ENCODE results near the gene BCL3.

BCL3 gene

DNA sequence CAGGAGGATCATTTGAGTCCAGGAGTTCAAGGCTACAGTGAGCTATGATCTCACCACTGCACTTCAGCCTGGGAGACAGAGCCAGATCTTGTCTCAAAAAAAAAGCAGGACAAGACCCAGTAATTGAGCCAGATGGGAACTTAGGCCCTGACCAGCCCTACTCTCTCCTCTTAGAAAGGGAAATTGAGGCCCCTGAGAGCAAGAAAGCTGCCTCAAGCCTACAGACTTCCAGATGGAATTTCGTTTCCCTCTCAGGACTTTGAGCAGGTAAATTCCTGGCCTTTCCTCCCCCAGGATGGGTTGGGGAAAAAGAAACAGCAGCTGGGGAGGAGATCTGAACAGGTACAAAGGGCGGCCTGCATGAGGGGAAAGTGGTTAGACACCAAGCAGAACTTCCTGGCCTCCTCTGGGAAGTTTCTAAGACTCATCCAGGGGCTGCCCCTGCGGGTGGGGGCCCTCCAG, 3.6 kb upstream of the BCL3 start:
- DNase-seq, result no peak

DNA sequence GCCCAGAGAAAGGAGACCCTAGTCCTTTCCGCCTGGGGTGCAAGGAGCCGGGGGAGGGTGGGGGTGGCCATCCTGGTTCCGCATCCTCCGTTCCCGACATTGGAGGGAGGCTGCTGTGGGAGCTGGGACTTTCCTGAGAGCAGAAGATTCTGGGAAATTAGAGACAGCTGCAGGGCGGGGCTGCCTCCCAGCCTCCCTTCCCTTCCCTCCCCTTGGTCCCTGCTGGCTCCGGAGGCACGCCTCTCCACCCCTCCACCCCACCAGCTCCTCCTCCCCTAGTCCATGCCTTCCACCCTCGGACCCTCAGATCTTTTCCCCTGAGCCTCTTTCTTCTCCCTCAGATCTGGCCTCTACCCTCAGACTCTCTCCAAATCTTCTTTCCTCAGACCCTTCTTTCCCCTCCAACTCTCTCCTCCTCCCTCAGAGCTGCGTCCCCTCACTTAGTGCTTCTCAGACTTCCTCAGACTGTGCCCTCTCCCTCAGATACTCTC, 3.1 kb upstream of the BCL3 start:
- DNase-seq, result no peak

DNA sequence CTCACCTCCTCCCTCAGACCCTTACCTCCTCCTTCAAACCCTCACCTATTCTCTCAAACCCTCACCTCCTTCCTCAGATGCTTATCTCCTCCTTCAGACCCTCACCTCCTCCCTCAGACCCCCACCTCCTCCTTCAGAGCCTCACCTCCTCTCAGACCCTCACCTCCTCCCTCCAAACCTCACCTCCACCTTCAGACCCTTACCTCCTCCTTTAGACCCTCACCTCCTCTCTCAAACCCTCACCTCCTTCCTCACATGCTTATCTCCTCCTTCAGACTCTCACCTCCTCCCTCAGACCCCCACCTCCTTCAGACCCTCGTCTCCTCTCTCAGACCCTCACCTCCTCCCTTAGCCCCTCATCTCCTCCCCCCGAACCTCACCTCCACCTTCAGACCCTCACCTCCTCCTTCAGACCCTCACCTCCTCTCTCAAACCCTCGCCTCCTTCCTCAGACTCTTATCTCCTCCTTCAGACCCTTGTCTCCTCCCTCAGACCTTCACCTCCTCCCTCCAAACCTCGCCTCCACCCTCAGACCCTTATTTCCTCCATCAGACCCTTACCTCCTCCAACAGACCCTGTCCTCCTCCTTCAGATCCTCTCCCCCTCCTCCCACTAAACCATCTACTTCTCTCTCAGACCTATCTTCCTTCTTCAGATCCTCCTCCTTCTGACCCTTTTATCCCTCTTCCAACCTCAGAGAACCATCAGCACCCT, 2.5 kb upstream of the BCL3 start:
- DNase-seq, result no peak

DNA sequence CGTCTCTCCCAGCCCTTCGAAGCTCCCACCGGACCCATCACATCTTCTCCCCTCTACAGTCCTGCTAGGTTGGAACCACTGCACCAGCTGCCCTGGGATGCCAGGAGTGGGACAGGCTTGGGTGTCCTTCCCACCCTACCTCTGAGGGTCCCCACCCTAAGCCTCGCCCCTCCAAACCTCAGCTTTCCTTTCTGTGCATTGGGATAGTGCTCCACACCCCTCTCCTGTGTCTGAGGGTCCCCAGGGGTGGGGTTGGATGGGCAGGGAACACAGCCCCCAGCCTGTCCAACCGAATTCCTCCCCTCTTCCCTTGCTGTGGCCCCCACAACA, 1.9 kb upstream of the BCL3 start:
- DNase-seq, result no peak

DNA sequence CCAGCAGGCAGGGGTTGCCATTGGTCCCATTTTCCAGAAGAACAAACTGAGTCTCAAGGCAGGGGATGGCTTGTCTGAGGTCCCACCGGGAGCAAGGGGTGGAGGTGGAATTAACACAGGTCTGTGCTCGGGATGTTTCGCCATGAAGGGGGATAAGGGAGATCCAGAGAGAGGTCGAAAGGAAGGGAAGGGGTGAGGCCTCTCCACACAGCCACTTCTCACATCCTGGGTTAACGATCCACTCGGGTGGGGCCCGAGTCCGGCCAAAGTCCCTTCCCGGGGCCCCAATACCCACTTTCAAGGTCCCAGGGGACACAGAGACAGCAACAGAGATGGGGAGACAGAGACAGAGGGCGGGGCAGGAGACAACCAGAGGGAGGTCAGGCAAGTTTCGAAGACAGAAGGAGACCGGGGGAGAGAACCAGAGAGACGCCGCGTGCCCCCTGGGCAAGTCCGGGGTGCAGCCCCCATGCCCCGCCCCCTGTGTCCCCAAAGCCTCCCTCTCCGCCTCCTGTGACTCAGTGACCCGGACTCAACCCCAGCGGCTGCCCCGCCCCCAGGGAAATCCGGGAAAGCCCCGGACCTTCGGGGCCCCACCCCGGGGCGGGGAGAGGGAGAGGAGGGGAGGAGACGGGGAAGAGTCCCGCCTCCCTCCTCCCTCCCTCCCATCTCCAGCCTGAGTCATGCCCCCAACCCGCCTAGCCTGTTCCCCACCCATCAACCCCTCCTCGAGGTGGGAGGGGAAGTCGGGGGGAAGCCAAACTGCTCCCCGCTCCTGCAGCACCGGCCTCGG, 1.4 kb upstream of the BCL3 start:
- DNase-seq, result peak; percentile 94 to 96

DNA sequence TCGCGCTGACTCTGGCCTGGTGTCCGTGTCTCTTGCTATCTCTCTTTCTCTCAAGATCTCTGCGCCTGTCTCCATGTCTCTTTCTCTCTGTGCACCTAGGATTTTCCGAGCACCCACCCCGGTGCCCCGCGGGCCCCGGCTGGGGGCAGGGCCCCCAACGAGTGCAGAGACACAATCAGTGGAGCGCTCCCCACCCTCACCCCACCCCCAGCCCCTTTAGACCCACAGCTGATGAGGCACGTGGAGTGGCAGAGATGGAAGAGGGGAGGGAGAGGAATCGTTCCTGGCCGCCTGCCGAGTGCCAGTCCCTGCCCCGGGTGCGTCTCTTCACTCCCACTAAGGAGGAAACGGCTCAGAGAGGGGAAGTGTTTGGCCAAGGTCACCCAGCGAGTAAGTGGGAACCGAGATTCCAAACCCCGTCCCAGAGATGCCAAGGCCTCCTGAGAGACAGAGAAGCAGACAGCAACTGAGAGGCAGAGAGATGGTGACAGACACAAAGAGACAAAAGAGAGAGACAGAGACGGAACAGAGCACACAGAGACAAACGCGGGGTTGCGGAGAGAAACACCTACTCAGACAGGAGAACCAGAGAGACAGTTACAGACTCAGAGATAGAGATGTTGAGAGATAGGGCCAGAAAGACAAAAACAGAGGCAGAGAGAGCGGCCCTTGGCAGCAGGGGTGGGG, 626 bp upstream of the BCL3 start:
- peak in 1 of 2 donors; percentile 52 for DNase-seq

DNA sequence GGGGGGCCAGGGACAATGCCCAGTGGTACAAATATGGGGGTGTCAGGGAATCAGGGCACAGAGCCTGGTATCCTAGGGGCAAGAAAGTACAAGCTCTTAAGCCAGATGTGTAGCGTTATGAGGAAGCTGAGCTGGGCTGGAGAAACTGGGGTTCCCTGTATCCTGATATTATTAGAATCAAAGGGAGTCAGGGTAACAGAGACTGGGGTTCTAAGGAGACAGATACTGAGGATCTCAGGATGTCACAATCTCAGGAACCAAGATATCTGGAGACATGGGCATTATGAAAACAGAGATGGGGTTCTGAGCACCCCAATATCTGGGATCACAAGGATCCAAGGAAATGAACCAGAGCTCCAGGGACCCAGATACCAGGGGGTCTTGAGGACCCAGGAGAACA, 784 bp downstream of the BCL3 start:
- DNase-seq, result no peak

DNA sequence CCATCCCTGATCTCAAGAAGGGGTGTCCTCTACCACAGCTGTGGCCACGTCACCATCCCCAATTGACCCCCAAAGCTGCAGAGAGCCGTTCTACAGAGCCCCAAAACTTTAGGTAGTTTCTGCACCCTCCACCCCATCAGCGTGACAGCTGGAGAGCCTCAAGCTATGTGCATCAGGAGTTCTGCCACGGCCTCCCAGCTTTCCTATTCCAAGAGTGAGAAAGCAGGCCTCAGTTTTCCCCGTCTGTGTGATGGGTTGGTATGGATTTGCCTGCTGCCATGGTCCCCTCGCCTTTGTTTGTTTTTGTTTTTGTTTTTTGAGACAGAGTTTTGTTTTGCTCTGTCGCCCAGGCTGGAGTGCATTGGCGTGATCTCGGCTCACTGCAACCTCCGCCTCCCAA, 1.5 kb downstream of the BCL3 start:
- DNase-seq, result no peak

DNA sequence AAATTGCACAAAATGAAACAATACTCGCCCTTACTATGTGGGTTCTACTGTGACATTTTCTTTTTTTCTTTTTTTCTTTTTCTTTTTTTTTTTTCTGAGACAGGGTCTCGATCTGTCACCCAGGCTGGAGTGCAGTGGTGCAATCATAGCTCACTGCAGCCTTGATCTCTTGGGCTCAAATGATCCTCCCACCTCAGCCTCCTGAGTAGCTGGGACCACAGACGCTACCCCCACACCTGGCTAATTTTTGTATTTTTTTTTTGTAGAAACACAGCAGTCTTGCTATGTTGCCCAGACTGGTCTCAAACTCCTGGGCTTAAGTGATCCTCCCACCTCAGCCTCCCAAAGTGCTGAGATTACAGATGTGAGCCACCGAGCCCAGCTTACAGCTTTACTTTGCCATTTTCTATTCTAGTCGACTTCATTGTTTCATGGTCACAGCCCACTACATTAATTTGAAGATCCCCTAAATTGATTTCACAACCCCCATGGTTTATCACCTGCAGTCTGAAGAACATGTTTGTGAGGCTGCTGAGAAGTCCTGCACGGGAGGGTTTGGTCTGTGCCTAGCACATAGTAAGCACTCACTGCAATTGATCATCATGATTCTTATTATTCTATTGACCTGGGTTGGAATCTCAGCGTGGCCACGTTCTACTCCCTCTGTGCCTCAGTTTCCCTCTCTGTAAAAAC, 3.8 kb downstream of the BCL3 start:
- DNase-seq, result no peak

DNA sequence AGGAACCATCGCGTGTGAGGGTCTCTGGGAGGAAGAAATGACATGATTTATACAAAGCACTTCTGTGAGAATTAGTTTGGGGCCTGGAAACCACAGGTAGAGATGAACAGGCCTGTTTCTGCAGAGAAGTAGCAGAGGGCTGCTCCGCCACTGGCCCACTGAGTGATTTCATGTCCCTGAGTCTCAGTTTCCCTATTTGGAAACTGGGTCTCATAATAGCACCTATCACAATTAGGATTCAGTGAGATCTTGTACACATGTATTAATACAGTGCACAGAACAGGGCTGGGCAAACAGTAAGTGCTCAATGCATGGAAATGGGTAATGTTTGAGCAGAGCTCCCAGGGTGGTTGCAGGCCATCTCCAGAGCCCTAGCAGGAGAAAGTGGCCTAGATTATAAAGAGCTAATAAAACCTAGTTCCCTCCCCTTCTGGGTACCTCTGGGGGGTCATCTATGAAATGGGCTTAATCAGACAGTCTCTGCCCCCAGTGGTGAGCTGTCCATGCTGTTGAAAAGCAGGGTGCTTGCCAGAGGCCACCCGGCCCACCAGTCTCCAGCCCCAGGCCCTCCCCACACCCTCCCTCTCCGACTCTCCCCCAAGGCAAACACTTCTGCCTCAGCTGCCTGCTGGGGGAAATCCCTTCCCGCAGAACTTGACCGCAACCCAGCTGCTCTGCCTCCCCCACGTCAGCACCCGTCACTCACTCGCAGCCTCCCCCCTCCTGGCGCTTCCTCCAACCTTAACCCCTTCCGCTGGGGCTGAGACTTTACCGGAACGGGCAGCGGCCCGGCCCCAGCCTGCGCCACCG, 4.5 kb downstream of the BCL3 start:
- DNase-seq, result peak; percentile 98

DNA sequence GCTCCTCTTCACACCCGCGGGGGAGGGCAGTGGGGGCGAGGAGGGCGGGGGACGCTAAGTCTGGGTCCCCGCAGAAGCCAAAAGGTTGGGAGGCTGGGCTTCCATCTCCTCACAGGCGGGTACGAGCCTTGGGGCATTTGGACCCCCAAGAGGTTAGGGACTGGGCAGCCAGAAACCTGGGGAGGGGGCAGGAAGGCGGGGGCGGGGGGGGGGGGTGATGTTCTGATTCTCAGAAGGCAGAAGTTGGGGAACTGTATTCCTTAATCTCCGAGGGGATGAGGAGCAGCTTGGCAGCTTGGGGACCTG, 5.1 kb downstream of the BCL3 start:
- DNase-seq, result no peak

DNA sequence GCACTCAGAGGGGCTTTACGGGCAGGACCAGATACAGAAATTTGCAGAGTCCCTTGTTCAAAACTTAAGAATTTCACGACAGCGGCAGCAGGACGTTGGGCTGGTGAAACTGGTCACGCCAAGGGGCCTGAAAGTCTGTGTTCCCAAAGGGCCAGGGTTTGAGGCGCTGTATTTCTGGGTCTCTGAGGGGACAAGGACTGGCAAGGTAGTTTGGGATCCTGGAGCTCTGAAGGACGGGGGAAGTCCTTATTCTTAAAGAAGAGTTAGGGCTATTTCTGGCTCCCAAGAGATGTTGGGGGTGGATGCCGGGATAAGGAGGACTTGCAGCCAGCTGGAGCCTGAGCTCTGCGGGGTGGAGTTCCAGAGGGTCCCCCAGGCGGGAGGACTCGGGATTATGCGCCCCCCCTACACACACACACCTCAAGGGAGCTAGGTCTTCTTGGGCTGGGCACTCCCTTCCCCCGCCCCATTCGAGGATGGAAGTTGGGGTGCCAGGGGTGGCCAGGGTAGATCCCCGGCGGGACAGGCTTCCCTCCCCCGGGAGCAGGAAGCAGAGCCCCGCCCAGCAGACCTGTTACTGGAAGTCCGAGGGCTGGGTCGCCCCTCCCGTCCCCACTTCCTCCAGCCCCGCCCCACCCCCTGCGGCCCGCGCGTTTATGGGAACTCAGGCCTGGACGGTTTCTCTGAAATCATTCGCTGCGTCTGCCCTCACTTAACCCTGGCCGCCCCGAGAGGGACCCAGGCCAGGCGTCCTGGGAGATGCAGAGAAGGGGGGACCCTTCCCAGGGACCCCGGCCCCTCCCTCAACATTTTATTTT, 5.6 kb downstream of the BCL3 start:
- DNase-seq, result peak; percentile 96

DNA sequence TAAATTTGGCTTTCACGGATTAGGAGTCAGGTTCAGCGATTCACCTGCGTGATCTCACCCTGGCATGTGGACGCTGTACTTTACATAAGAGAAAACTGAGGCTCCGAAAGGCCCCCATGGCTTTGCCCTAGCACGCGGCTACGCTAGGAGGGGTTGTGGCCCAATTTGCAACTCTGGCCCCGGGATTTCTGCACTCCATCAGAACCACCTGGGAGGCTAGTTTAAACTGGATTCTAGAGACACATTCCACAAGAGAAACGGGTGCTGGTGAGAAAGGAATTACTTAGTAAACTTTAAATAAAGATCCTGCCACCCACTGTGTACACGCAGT, 6.2 kb downstream of the BCL3 start:
- no peak for DNase-seq

DNA sequence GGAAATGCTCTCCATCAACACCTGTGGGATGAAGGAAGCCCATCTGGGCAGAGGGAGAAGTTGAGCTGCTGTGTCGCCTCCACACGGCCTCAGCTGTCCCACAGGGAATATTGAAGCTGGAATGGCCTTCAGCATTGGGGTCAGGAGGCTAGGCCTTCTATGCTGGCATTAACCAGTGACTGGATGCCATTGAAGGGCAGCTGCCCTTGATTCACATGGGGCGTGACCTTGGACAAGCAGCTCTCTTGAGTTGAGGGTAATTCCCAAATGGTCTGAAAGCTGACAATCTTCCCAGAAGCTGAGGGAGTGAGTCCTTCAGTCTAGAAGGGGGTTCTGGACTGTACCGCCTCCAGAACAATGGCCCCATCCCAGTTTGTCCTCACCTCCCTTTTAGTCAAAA, 6.7 kb downstream of the BCL3 start:
- no peak for DNase-seq

DNA sequence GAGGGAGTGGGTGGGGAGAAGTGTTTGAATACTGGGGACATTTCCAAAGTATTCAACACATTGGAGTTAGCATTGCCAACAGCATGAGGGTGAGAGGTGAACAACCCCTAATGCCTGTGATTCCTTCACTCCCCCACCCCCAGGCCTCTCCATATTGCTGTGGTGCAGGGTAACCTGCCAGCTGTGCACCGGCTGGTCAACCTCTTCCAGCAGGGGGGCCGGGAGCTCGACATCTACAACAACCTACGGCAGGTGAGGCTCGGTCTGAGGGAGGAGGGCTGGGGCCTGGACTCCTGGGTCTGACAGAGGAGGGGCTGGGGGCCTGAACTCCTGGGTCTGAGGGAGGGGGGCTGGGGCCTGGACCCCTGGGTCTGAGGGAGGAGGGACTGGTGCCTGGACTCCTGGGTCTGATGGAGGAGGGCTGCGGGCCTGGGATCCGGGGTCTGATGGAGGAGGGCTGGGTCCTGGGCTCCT, 7.6 kb downstream of the BCL3 start:
- no peak for DNase-seq

DNA sequence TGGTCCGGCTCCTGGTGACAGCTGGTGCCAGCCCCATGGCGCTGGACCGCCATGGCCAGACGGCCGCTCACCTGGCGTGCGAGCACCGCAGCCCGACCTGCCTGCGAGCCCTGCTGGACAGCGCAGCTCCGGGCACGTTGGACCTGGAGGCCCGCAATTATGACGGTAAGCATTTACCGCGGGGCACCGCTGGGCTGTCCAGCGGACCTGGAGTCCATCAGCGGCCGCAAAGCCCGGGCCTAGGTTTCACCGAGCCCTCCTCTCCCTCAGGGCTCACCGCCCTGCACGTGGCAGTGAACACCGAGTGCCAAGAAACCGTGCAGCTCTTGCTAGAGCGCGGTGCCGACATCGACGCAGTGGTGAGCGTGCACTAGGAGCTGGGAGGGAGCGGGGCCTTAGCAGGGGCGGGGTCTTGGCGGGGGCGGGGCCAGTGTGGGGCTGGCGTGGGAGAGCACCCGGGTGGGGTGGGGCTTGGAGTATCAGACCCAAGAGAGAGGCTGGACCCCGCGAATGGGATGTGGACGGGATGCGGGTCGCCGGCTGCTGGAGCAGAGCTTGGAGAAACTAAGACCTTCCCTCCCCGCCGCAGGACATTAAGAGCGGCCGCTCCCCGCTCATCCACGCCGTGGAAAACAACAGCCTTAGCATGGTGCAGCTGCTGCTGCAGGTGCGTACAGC, 8.7 kb downstream of the BCL3 start:
- no peak for DNase-seq

DNA sequence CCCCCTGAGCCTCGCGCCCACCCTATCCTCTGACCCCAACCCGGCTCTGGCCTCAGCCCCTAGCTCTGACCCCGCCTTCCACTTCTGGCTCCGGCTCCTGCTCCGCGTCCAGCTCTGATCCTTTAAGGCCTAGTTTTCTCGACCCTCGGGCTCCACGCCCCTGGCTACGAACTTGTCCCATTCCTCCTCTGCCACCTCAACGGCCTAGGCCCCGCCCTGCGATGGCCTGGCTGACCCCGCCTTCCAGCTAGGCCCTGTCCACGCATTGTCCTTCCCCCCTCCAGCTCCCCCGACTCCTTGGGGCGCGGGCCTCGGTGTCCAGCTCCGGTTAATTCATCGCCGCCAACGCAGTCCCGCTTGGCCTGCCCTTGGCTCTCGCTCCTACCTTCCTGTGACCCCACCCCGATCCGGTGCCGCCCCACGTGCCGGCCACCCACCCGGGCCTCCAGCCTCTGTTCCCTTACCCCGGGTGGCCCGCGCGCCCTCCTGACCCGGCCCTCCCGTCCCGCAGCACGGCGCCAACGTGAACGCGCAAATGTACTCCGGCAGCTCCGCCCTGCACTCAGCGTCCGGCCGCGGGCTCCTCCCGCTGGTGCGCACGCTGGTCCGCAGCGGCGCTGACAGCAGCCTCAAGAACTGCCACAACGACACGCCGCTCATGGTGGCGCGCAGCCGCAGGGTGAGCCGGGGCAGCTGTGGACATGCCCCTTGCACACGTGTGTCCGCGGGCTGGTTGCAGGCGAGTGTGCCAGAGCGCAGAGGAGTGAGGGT, 9.4 kb downstream of the BCL3 start:
- DNase-seq, result no peak

DNA sequence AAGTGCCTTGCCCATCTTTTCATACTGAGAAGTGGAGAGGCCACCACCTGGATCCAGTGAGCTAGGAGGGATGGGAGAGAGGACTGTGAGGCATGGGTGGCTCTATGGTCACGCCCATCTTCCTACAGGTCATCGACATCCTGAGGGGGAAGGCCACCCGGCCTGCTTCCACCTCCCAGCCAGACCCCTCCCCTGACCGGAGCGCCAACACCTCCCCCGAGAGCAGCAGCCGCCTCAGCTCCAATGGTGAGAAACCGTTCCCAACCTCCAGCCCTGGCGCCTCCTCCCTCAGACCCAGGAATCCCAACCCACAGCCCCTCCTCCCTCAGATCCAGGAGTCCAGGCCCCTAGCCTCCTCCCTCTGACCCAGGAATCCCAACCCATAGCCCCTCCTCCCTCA, 10.1 kb downstream of the BCL3 start:
- no peak for DNase-seq

DNA sequence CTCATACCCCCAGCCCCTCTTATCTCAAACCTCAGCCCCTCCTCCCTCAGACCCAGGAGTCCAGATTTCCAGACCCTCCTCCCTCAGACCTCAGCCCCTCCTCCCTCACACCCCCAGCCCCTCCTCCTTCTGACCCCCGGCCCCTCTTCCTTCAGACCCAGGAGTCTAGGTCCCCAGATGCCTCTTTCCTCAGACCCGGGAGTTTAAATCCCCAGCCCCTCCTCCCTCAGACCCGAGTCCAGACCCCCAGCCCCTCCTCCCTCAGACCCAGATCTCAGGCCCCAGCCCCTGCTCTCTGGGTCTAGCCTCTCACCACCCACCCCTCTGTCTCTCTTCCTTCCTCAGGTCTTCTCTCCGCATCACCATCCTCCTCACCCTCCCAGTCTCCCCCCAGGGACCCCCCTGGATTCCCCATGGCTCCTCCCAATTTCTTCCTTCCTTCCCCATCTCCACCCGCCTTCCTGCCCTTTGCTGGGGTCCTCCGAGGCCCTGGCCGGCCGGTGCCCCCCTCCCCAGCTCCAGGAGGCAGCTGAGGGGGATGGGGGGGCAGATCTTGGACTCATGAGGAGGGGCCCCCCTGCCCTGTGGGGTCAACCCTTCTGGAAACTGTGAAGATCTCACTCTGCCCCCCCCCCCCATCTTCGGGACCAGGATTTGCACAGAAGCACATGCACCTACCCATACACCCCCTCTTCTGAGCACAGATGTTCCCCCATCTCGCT, 10.7 kb downstream of the BCL3 start:
- DNase-seq, result no peak

DNA sequence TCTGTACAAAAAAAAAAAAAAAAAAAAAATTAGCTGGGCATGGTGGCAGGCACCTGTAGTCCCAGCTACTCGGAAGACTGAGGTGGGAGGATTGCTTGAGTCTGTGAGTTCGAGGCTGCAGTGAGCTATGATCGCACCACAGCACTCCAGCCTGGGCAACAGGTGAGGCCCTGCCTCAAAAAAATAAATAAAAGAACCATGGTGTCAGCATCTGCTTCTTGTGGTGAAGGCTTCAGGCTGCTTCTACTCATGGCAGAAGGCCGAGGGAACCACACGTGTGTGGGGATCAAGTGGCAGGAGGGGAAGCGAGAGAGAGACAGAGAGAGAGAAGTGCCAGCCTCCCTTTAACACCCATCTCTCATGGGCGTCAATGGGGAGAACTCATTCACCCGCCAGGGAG, 13.5 kb downstream of the BCL3 start:
- DNase-seq, result no peak

Measured in CD4-positive, alpha-beta T cell treated with Interferon alpha-2 for 1 hour (primary cell).